GM21717 (cell line): ENCODE data around the gene JMY.

Experiments
- ATAC-seq: cut with Tn5 transposase; IDR thresholded peaks from one replicate; pipeline ENCODE4 v1.9.1; 2021; ENCODE audit warnings: mild to moderate bottlenecking, moderate library complexity; ENCODE audit not compliant: unreplicated experiment

The JMY gene

GRCh38 chr5:79285285-79285684 is 49.4 kb downstream of the JMY start:
- no peak for ATAC-seq

- no peak for ATAC-seq
These were observed 49.9 kb downstream of the JMY start for GRCh38 chr5:79285833-79286232.

GRCh38 chr5:79287380-79287779 is 51.4 kb downstream of the JMY start:
- ATAC-seq, result no peak

- ATAC-seq, result no peak
These were observed 52.0 kb downstream of the JMY start for GRCh38 chr5:79287907-79288306.

GRCh38 chr5:79295029-79295428 is 59.1 kb downstream of the JMY start:
- no peak for ATAC-seq

- ATAC-seq, result no peak
These were observed 61.7 kb downstream of the JMY start for GRCh38 chr5:79297661-79298060.

GRCh38 chr5:79301046-79301712 is 65.2 kb downstream of the JMY start:
- ATAC-seq, result no peak

GRCh38 chr5:79302454-79302853 is 66.5 kb downstream of the JMY start:
- ATAC-seq, result no peak

- ATAC-seq, result no peak
These were observed 69.8 kb downstream of the JMY start for GRCh38 chr5:79305706-79306105.

GRCh38 chr5:79318935-79319614 is 83.1 kb downstream of the JMY start:
- no peak for ATAC-seq

GRCh38 chr5:79329453-79329852 is 93.5 kb downstream of the JMY start:
- ATAC-seq, result no peak

- ATAC-seq, result no peak
These were observed 94.1 kb downstream of the JMY start for GRCh38 chr5:79330071-79330470.

- ATAC-seq, result no peak
These were observed 98.1 kb downstream of the JMY start for GRCh38 chr5:79333852-79334557.

GRCh38 chr5:79346420-79346824 is 110.5 kb downstream of the JMY start:
- no peak for ATAC-seq

- ATAC-seq, result no peak
These were observed 113.1 kb downstream of the JMY start for GRCh38 chr5:79349047-79349446.

GRCh38 chr5:79349881-79350280 is 114.0 kb downstream of the JMY start:
- ATAC-seq, result no peak

GRCh38 chr5:79357398-79357797 is 121.5 kb downstream of the JMY start:
- ATAC-seq, result no peak
